ENCODE measurements around the gene CSMD2. TPM values are rescaled to one million over a fixed set of nuclear protein-coding genes. Genes with fewer than 3 reads are reported as not detected.

Gene CSMD2
- total and polyA plus RNA-seq, 2 of the 4 experiments (the other 2 are of a cell fraction): under 0.01 to 0.36 TPM

GRCh38 chr1:34087986-34088385 is 77.0 kb downstream of the CSMD2 start:
- Histone ChIP-seq H2BK20ac (ENCODE audit: low read depth, low read length) (no peak overlapping the region), H3K36me3 (ENCODE audit: control insufficient read depth, insufficient read depth, low read length) (no peaks in the 10 kb centered on the region), H4K8ac (ENCODE audit: low read depth in 2 of 2, low read length in 2 of 2) (no peak overlapping the region), H3K4me2 (ENCODE audit: low read depth, low read length) (no peak overlapping the region), H4K91ac (ENCODE audit: insufficient read depth, low read depth, low read length) (no peak overlapping the region), H4K5ac (ENCODE audit: low read depth, low read length) (no peak overlapping the region), H2BK120ac (ENCODE audit: low read depth, low read length) (no peak overlapping the region), H3K23ac (ENCODE audit: low read depth, low read length) (no peak overlapping the region), H3K27me3 (ENCODE audit: control insufficient read depth, insufficient read depth, low read length) (no peaks in the 10 kb centered on the region), H3K4me3 (ENCODE audit: insufficient read depth, low read depth, low read length) (no peak overlapping the region), H3K79me1 (ENCODE audit: low read depth in 1 of 2, low read length in 2 of 2) (no peaks in the 10 kb centered on the region), H3K14ac (replicated peaks; ENCODE audit: low read depth, low read length) (no peak overlapping the region), H2BK15ac (ENCODE audit: low read depth, low read length) (no peak overlapping the region), H3K9ac (ENCODE audit: low read depth, low read length) (no peak overlapping the region), H3K9me1 (ENCODE audit: insufficient read depth, low read length) (no peaks in the 10 kb centered on the region), H3K4ac (ENCODE audit: low read depth, low read length) (no peak overlapping the region), H3K4me1 (ENCODE audit: control insufficient read depth, insufficient read depth, low read length) (no peaks in the 10 kb centered on the region), H2AK5ac (ENCODE audit: low read depth, low read length) (no peak overlapping the region), H3K18ac (ENCODE audit: low read depth, low read length) (no peak overlapping the region), H2BK5ac (ENCODE audit: low read depth, low read length, poor library complexity, severe bottlenecking) (no peak overlapping the region), H3K27ac (ENCODE audit: insufficient read depth, low read length) (no peak overlapping the region), H2AFZ (replicated peaks; ENCODE audit: low read length, poor library complexity) (no peak overlapping the region), H3K56ac (ENCODE audit: extremely low read depth, insufficient read depth, low read length) (no peak overlapping the region), H2AK9ac (replicated peaks; ENCODE audit: low read depth, low read length, poor library complexity) (no peak overlapping the region), H3K9me3 (ENCODE audit: control insufficient read depth, insufficient read depth, low read length) (peaks cover 18% of the 10 kb centered on the region), H4K20me1 (ENCODE audit: insufficient read depth, low read length) (no peaks in the 10 kb centered on the region)
- ChIA-PET POLR2A (ENCODE audit: unreplicated experiment) (no interaction called here), CTCF (no interaction called here)
- WGBS, 2 experiments (ENCODE audit: extremely low coverage in 2 of 2, insufficient read length in 1 of 2): 20% methylated on average over 1 of the region's 5 CpGs; no CpG with 5 or more reads in 1 of the 2 experiments
- BruUV-seq (replicated peaks): no TSS peak
- in situ Hi-C loops (cut with MboI; ENCODE audit: low sequenced_read_pairs) (no loop called here), dilution Hi-C loops (cut with HindIII; ENCODE audit: low sequenced_read_pairs, unreplicated experiment) (no loop called here), intact Hi-C loops (cut with micrococcal nuclease) (no loop called here)
- ATAC-seq (ENCODE audit: low read depth): no peak
- no peak for TF ChIP-seq NFE2L2 (IDR thresholded peaks at IDR 0.05; ENCODE audit: low read depth, low read length)
- no peak for TF ChIP-seq CEBPB (IDR thresholded peaks at IDR 0.05; ENCODE audit: low read depth, low read length)
- TF ChIP-seq CHD1 (IDR thresholded peaks at IDR 0.05; ENCODE audit: low read depth, low read length): no peak
- TF ChIP-seq MAZ (IDR thresholded peaks at IDR 0.05; ENCODE audit: borderline replicate concordance, low read depth, low read length): no peak
- no peak for TF ChIP-seq SMC3 (IDR thresholded peaks at IDR 0.05; ENCODE audit: low read depth, low read length)
- TF ChIP-seq BHLHE40 (IDR thresholded peaks at IDR 0.05; ENCODE audit: low read depth, low read length): no peak
- no peak for TF ChIP-seq ELK1 (IDR thresholded peaks at IDR 0.05; ENCODE audit: borderline replicate concordance, low read depth, low read length)
- no peak for TF ChIP-seq MXI1 (IDR thresholded peaks at IDR 0.05; ENCODE audit: borderline replicate concordance, low read depth, low read length)
- TF ChIP-seq RAD21 (IDR thresholded peaks at IDR 0.05; ENCODE audit: low read length): no peak
- no peak for TF ChIP-seq RCOR1 (IDR thresholded peaks at IDR 0.05; ENCODE audit: insufficient replicate concordance, low read length)
- TF ChIP-seq FOS (IDR thresholded peaks at IDR 0.05; ENCODE audit: low read depth, low read length): no peak
- TF ChIP-seq USF2 (IDR thresholded peaks at IDR 0.05; ENCODE audit: low read depth, low read length): no peak
- no peak for TF ChIP-seq MAFK (IDR thresholded peaks at IDR 0.05; ENCODE audit: low read depth, low read length)
- no peak for TF ChIP-seq CTCF (conservative IDR thresholded peaks at IDR 0.05; ENCODE audit: low read depth, low read length)
- no peak for TF ChIP-seq RFX5 (IDR thresholded peaks at IDR 0.05; ENCODE audit: low read depth, low read length)
- no peak for TF ChIP-seq POLR2A (IDR thresholded peaks at IDR 0.05; ENCODE audit: low read depth, low read length)
- DNase-seq: no peak
